Measurements from ENCODE around the gene RNF157. TPM values are rescaled to one million over a fixed set of nuclear protein-coding genes. Genes with fewer than 3 reads are reported as not detected.
A peak's percentile ranks its signal among the peaks of the same experiment; 100 is the strongest.
"Not testable (repeated sequence)": the region's sequence is repeated elsewhere in the genome, so short reads cannot be mapped to it uniquely, and the experiment has no call there.

The RNF157 gene
- total and polyA plus RNA-seq, 9 of the 15 experiments (the other 6 are each of a cell fraction or from before 2014, with no cell fraction given), result 8.1 to 31.7 (median 20.8) TPM

GRCh38 chr17:76267581-76268001 is 27.3 kb upstream of the RNF157 start:
- peak overlapping the region; percentile 81 for H3K27ac ChIP-seq (ENCODE audit: extremely low read depth, low read depth, low read length)
- H3K27me3 ChIP-seq (ENCODE audit: control insufficient read depth in 2 of 2, insufficient read depth in 2 of 2, low read length in 2 of 2); in situ Hi-C loops (cut with MboI); H3K9me1 ChIP-seq (ENCODE audit: control insufficient read depth, insufficient read depth, low read length); BruUV-seq (replicated peaks); ATAC-seq; H4K20me1 ChIP-seq (replicated peaks; ENCODE audit: control insufficient read depth, insufficient read depth, low read length); FAIRE-seq; H3K9me3 ChIP-seq (replicated peaks; ENCODE audit: control insufficient read depth, insufficient read depth, low read depth, low read length); H2AFZ ChIP-seq (ENCODE audit: low read depth, low read length); CTCF ChIA-PET (ENCODE audit: low intra/inter-chr PET ratio); DNase-seq (ENCODE audit: extremely low read depth in 1 of 4, low spot score in 3 of 4): not testable (repeated sequence)
- peak overlapping the region; percentile 68 for H3K4me2 ChIP-seq (ENCODE audit: insufficient read depth, low read length)
- intact Hi-C loops (cut with micrococcal nuclease), result loop anchor here (2.0 to 5.0 kb wide), 3 partner anchors 29 to 85 kb away; no protein-coding TSS in a partner anchor
- POLR2A ChIA-PET, result interaction anchor here (0.8 to 10.6 kb wide), 19 partner anchors 8 to 259 kb away, joined by 3 to 227 read pairs (median 10); partner anchors contain the start of gene RNF157
- peaks cover 43 to 63% of the 10 kb centered on the region in 2 experiments for H3K4me1 ChIP-seq (replicated peaks in 1 of 2; ENCODE audit: control insufficient read depth in 2 of 2, insufficient read depth in 2 of 2, low read length in 2 of 2)
- H3K79me2 ChIP-seq (ENCODE audit: control insufficient read depth, insufficient read depth, low read length), result peaks cover 56% of the 10 kb centered on the region
- H3K9ac ChIP-seq (ENCODE audit: insufficient read depth in 1 of 2, low read depth in 2 of 2, low read length in 2 of 2), result peak overlapping the region; percentile 81 to 89; a peak in 3 of 4 replicates
- 0 out of 2 replicates have a peak, but pooled peaks have one; percentile 70 for TF ChIP-seq THRAP3 (IDR thresholded peaks at IDR 0.05; ENCODE audit: borderline replicate concordance)
- 0 out of 2 replicates have a peak, but pooled peaks have one; percentile 13 for TF ChIP-seq ZNF696 (CRISPR knock-in tag; conservative IDR thresholded peaks at IDR 0.05)
- TF ChIP-seq, protein P1, sequence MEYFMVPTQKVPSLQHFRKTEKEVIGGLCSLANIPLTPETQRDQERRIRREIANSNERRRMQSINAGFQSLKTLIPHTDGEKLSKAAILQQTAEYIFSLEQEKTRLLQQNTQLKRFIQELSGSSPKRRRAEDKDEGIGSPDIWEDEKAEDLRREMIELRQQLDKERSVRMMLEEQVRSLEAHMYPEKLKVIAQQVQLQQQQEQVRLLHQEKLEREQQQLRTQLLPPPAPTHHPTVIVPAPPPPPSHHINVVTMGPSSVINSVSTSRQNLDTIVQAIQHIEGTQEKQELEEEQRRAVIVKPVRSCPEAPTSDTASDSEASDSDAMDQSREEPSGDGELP (CRISPR knock-in tag; IDR thresholded peaks at IDR 0.05; ENCODE audit: borderline replicate concordance), result 0 out of 2 replicates have a peak, but pooled peaks have one; percentile 4
- 0 out of 2 replicates have a peak, but pooled peaks have one; percentile 1 for TF ChIP-seq ZNF384 (IDR thresholded peaks at IDR 0.05; ENCODE audit: low read depth, low read length)
- TF ChIP-seq, protein P2, sequence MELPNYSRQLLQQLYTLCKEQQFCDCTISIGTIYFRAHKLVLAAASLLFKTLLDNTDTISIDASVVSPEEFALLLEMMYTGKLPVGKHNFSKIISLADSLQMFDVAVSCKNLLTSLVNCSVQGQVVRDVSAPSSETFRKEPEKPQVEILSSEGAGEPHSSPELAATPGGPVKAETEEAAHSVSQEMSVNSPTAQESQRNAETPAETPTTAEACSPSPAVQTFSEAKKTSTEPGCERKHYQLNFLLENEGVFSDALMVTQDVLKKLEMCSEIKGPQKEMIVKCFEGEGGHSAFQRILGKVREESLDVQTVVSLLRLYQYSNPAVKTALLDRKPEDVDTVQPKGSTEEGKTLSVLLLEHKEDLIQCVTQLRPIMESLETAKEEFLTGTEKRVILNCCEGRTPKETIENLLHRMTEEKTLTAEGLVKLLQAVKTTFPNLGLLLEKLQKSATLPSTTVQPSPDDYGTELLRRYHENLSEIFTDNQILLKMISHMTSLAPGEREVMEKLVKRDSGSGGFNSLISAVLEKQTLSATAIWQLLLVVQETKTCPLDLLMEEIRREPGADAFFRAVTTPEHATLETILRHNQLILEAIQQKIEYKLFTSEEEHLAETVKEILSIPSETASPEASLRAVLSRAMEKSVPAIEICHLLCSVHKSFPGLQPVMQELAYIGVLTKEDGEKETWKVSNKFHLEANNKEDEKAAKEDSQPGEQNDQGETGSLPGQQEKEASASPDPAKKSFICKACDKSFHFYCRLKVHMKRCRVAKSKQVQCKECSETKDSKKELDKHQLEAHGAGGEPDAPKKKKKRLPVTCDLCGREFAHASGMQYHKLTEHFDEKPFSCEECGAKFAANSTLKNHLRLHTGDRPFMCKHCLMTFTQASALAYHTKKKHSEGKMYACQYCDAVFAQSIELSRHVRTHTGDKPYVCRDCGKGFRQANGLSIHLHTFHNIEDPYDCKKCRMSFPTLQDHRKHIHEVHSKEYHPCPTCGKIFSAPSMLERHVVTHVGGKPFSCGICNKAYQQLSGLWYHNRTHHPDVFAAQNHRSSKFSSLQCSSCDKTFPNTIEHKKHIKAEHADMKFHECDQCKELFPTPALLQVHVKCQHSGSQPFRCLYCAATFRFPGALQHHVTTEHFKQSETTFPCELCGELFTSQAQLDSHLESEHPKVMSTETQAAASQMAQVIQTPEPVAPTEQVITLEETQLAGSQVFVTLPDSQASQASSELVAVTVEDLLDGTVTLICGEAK (IDR thresholded peaks at IDR 0.05), result 0 out of 2 replicates have a peak, but pooled peaks have one; percentile 38
- TF ChIP-seq, protein P2 (CRISPR knock-in tag; IDR thresholded peaks at IDR 0.05), result not testable (repeated sequence)
- 0 out of 2 replicates have a peak, but pooled peaks have one; percentile 25 for TF ChIP-seq MTA3 (IDR thresholded peaks at IDR 0.05; ENCODE audit: borderline replicate concordance)
- TF ChIP-seq ZBTB49 (CRISPR knock-in tag; IDR thresholded peaks at IDR 0.05; ENCODE audit: borderline replicate concordance), result 0 out of 2 replicates have a peak, but pooled peaks have one; percentile 17
- peaks cover 45% of the 10 kb centered on the region for H3K36me3 ChIP-seq (ENCODE audit: control insufficient read depth, insufficient read depth, low read length)
- peak overlapping the region; percentile 14 for H3K4me3 ChIP-seq
- WGBS (ENCODE audit: insufficient coverage, low coverage, missing lambda C conversion rate), result 33% methylated on average over 11 of the region's 13 CpGs
